DMS79 (cell line): ENCODE data around the gene YRDC.

Source experiments
- DNase-seq: peaks from one replicate; lab custom pipeline; 2025; lab: John Stamatoyannopoulos, UW

Gene YRDC

GRCh38 chr1:37822906-37823815 lies 15.2 kb upstream of the YRDC start:
- DNase-seq, result no peak

- DNase-seq, result no peak
Measured at GRCh38 chr1:37821481-37821880, 13.5 kb upstream of the YRDC start.

GRCh38 chr1:37817481-37817880 lies 9.5 kb upstream of the YRDC start:
- no peak for DNase-seq

- DNase-seq, result no peak
Measured at GRCh38 chr1:37814252-37814651, 6.2 kb upstream of the YRDC start.

- DNase-seq, result no peak
Measured at GRCh38 chr1:37813529-37814145, 5.6 kb upstream of the YRDC start.

GRCh38 chr1:37811027-37811655 lies 3.1 kb upstream of the YRDC start:
- no peak for DNase-seq

GRCh38 chr1:37809942-37810341 lies 1.9 kb upstream of the YRDC start:
- no peak for DNase-seq

GRCh38 chr1:37808369-37809319 lies 636 bp upstream of the YRDC start:
- DNase-seq, result peak; percentile 56

- DNase-seq, result no peak
Measured at GRCh38 chr1:37807220-37807554, 821 bp downstream of the YRDC start.

- DNase-seq, result no peak
Measured at GRCh38 chr1:37802439-37802838, 5.6 kb downstream of the YRDC start.

- no peak for DNase-seq
Measured at GRCh38 chr1:37797750-37798345, 10.2 kb downstream of the YRDC start.

- DNase-seq, result peak; percentile 57
Measured at GRCh38 chr1:37795340-37796125, 12.5 kb downstream of the YRDC start.

GRCh38 chr1:37794372-37795339 lies 13.4 kb downstream of the YRDC start:
- DNase-seq, result peak; percentile 21

- DNase-seq, result peak; percentile 66
Measured at GRCh38 chr1:37793773-37794371, 14.1 kb downstream of the YRDC start, which contains the start of gene MANEAL. MANEAL (plus strand) TSS chr1:37793847; CDS start chr1:37794183, 336 bp downstream.

GRCh38 chr1:37792943-37793686 lies 14.9 kb downstream of the YRDC start:
- DNase-seq, result no peak

GRCh38 chr1:37782491-37782890 lies 25.5 kb downstream of the YRDC start:
- DNase-seq, result no peak

GRCh38 chr1:37778654-37779053 lies 29.4 kb downstream of the YRDC start:
- DNase-seq, result no peak

GRCh38 chr1:37776946-37777516 lies 31.0 kb downstream of the YRDC start:
- DNase-seq, result no peak
